ENCODE results near the gene CYP2J2.
"Not testable (repeated sequence)": the region's sequence is repeated elsewhere in the genome, so short reads cannot be mapped to it uniquely, and the experiment has no call there.

The CYP2J2 gene

DNA sequence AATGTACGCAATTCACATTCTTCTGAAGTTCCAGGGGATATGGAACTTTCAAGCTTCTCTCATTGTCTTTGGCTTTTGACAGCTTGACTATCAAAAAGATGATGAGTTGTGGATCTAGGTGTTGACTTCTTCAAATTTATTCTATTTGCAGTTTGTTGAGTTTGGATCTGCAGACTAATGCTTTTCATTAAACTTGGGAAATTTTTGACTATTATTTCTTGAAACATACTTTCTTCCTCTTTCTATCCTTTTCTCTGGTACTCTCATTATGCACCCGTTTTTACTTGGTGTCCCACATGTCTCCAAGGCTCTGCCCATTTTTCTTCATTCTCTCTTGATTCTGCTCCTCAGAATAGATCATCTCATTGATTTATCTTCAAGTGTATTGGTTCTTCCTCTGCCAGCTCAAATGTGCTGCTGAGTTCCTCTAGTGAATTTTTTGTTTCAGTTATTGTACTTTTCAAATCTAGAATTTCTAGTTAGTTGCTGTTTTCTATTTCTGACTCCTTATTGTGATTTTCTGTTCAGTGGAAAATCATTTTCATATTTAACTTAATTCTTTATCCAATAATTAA is 49.4 kb downstream of the CYP2J2 start:
- TF ChIP-seq, protein P1, sequence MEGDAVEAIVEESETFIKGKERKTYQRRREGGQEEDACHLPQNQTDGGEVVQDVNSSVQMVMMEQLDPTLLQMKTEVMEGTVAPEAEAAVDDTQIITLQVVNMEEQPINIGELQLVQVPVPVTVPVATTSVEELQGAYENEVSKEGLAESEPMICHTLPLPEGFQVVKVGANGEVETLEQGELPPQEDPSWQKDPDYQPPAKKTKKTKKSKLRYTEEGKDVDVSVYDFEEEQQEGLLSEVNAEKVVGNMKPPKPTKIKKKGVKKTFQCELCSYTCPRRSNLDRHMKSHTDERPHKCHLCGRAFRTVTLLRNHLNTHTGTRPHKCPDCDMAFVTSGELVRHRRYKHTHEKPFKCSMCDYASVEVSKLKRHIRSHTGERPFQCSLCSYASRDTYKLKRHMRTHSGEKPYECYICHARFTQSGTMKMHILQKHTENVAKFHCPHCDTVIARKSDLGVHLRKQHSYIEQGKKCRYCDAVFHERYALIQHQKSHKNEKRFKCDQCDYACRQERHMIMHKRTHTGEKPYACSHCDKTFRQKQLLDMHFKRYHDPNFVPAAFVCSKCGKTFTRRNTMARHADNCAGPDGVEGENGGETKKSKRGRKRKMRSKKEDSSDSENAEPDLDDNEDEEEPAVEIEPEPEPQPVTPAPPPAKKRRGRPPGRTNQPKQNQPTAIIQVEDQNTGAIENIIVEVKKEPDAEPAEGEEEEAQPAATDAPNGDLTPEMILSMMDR (conservative IDR thresholded peaks at IDR 0.05; ENCODE audit: low read depth, low read length), result no peak
- H3K4me3 ChIP-seq (ENCODE audit: low read depth, low read length), result no peak overlapping the region
- DNase-seq (ENCODE audit: low read depth), result no peak

DNA sequence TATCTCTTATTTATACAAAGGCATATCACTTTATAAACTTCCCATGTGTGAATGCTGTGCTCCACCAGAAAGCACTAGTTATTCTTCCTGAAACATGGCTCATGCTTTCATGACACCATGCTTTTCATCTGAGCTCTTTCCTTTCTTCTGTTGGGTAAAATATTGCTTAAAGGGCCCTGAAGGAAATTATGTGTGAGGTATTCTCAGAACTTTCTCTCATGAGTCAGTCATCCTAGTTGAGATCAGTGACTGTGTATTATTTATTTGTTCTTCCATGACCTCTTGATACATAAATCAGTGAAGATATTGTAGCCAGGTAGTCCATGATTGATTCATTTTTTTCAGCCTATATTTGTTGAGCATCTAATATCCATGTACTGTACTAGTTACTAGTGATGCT is 54.8 kb downstream of the CYP2J2 start:
- no peak for DNase-seq (ENCODE audit: low read depth)
- no peak overlapping the region for H3K4me3 ChIP-seq (ENCODE audit: low read depth, low read length)
- TF ChIP-seq, protein P1 (conservative IDR thresholded peaks at IDR 0.05; ENCODE audit: low read depth, low read length), result no peak

DNA sequence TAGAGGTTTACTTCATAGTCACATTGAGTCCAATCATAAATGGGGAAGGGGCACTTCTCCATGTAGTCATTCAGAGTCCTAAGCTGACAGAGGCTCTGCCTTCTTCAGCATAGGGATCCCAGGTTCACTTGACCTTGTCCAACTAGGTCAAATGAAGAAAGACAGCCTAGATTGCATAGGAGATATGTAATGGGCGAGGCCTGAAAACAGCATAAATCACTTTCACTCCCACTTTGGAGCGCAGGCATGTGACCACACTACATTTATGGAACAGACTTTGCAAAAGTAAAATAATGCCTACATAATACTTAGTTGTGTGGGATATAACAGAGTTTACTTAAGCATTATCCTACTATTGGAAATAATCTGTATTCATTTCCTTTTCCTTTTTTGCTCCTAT is 60.1 kb downstream of the CYP2J2 start:
- no peak for DNase-seq (ENCODE audit: low read depth)
- TF ChIP-seq, protein P1 (conservative IDR thresholded peaks at IDR 0.05; ENCODE audit: low read depth, low read length), result no peak

DNA sequence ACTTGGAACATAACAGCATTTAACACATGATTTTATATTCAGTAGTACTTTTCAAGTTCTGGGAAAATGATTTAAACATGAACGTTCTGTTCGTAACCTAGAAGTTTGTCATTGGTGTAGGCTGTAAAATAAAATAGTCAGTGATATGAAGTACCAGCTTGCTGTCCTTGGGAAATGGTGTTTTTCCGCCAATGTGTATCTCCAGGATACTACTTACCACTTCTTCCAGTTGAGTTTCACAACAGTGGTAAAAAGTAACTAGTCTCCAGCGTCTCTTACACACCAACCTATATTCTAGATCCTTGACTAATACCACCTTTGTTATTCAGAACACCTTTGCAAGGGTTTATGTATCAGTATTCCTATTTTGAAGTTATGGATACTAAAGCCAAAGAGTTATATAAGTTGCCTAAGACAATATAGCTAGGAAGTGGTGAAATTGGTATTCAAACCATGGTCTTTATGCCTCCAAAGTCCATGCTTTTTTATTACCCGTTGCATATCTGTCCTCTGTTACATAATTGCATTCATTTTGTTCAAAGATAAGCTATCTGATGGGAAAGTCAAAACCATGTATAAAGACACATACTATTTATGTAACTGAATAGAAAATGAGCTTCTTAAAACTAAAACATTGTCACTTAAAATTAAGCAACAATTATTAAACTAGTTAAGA is 68.8 kb downstream of the CYP2J2 start:
- TF ChIP-seq, protein P1 (conservative IDR thresholded peaks at IDR 0.05; ENCODE audit: low read depth, low read length), result no peak
- no peak for DNase-seq (ENCODE audit: low read depth)
- H3K4me3 ChIP-seq (ENCODE audit: low read depth, low read length), result no peak overlapping the region

More for the DNA sequence above, 60.1 kb downstream of the CYP2J2 start:
- H3K4me3 ChIP-seq (ENCODE audit: low read depth, low read length), result no peak overlapping the region

DNA sequence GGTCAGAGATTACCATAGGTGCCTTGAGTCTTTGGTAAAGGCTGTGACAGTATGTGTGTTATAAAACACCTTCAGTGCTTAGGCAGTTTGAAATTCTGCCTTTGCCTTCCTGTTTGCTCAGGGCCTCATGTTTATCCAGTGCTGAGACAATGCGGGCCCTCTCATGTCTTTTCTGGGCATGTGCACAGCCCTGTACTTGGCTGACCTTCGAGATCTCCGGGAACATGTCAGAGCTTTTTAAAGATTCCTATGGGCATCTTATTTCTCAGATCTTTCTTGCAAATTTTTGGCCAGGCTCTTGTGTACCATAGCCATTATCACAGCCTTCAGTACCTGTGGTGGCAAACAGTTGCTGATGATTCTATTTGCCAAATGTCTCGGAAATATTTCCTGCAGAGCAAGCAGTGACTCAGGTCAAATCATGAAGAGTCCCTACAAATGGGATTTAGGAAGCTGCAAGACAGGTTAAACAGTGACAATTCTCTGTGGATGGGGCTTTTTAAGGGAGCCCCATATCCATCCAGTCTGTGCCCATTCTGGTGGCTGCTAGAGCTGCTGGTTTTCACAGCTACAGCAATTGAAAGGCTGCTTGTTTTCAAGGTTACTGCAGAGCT is 69.7 kb downstream of the CYP2J2 start:
- TF ChIP-seq, protein P1 (conservative IDR thresholded peaks at IDR 0.05; ENCODE audit: low read depth, low read length), result no peak
- DNase-seq (ENCODE audit: low read depth), result no peak

DNA sequence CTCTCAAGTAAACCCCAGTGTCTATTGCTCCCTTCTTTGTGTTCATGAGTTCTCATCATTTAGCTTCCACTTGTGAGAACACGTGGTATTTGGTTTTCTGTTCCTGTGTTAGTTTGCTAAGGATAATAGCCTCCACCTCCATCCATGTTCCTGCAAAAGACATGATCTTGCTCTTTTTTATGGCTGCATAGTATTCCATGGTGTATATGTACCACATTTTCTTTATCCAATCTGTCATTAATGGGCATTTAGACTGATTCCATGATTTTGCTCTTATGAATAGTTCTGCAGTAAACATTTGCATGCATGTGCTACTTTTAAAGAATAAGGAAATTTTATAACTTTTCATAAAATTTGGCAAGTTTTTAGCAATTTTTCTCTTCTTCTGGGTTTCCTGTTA is 71.3 kb downstream of the CYP2J2 start:
- DNase-seq (ENCODE audit: low read depth); H3K4me3 ChIP-seq (ENCODE audit: low read depth, low read length): not testable (repeated sequence)

More for the DNA sequence above, 69.7 kb downstream of the CYP2J2 start:
- H3K4me3 ChIP-seq (ENCODE audit: low read depth, low read length), result no peak overlapping the region

DNA sequence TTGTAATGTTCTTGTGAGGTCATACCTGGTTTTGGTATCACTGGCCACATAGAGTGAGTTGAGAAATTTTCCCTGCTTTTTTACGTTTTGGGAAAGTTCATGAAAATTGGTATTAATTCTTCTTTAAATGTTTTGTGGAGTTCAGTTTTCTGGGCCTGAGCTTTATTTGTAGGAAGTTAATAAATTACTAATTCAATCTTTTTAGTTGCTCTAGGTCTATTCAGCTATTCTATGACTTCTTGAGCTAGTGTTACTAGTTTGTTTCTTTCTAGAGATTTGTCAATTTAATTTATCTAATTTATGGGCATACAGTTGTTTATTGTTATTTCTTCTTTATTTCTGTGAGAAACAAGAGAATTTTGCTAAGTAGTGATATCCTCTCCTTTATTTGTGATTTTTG is 74.5 kb downstream of the CYP2J2 start:
- TF ChIP-seq, protein P1 (conservative IDR thresholded peaks at IDR 0.05; ENCODE audit: low read depth, low read length), result no peak
- DNase-seq (ENCODE audit: low read depth), result no peak
- H3K4me3 ChIP-seq (ENCODE audit: low read depth, low read length), result no peak overlapping the region

All from choroid plexus epithelial cell (primary cell).